ENCODE data around the gene CXADR.

GRCh38 chr21:17613242-17613676 is 100.4 kb downstream of the CXADR start:
- TF ChIP-seq CTCF (IDR thresholded peaks at IDR 0.05; ENCODE audit: borderline replicate concordance, extremely low read depth, low read length, poor library complexity, severe bottlenecking) (no peak), EZH2 (IDR thresholded peaks at IDR 0.05; ENCODE audit: borderline replicate concordance, low read depth, low read length, severe bottlenecking) (no peak)
